Astrocyte (in vitro differentiated cells and primary cell): Measurements from ENCODE around the gene TNN. TPM values are rescaled to one million over a fixed set of nuclear protein-coding genes. Genes with fewer than 3 reads are reported as not detected.

Experiments
- DNase-seq: peaks from one replicate; pipeline ENCODE4 v3.0.0-alpha.2; 2010; ENCODE audit warnings: low read depth
- FAIRE-seq: peaks from 2 replicates; lab custom pipeline; 2011; peaks lifted over from hg19 to GRCh38; lab: Jason Lieb, UNC
- H2AFZ ChIP-seq: 2 replicates; pipeline ENCODE4 v1.6.0; 2012; ENCODE audit warnings: low read depth, low read length, inconsistent platforms
- H3K27ac ChIP-seq: 2 replicates; pipeline ENCODE4 v1.5.1; 2011; ENCODE audit warnings: low read depth, low read length, inconsistent platforms
- H3K27me3 ChIP-seq: 2 replicates; pipeline ENCODE4 v1.6.0; 2011; ENCODE audit warnings: low read length, inconsistent platforms; ENCODE audit not compliant: insufficient read depth
- H3K36me3 ChIP-seq: 2 replicates; pipeline ENCODE4 v1.5.1; 2011; ENCODE audit warnings: low read length, inconsistent platforms; ENCODE audit not compliant: insufficient read depth
- H3K4me1 ChIP-seq: 2 replicates; pipeline ENCODE4 v1.5.1; 2011; ENCODE audit warnings: low read length, inconsistent platforms; ENCODE audit not compliant: insufficient read depth
- H3K4me2 ChIP-seq: 2 replicates; pipeline ENCODE4 v1.6.0; 2012; ENCODE audit warnings: low read length, inconsistent platforms
- H3K4me3 ChIP-seq: 2 replicates; pipeline ENCODE4 v1.5.1; 2011; ENCODE audit warnings: low read depth, mild to moderate bottlenecking, low read length, inconsistent platforms; ENCODE audit not compliant: insufficient read depth
- H3K79me2 ChIP-seq: 2 replicates; pipeline ENCODE4 v1.6.0; 2012; ENCODE audit warnings: mild to moderate bottlenecking, low read length, inconsistent platforms; ENCODE audit not compliant: insufficient read depth
- H3K9ac ChIP-seq: 2 replicates; pipeline ENCODE4 v1.6.0; 2012; ENCODE audit warnings: mild to moderate bottlenecking, low read length, inconsistent platforms
- H3K9me3 ChIP-seq: 2 replicates; pipeline ENCODE4 v1.5.1; 2012; ENCODE audit warnings: low read depth, mild to moderate bottlenecking, low read length, inconsistent platforms; ENCODE audit not compliant: insufficient read depth
- H4K20me1 ChIP-seq: 2 replicates; pipeline ENCODE4 v1.6.0; 2012; ENCODE audit warnings: low read length, inconsistent platforms; ENCODE audit not compliant: insufficient read depth
- H3K27ac Mint-ChIP-seq: one replicate; pipeline ENCODE4 v1.8.0; 2021; ENCODE audit warnings: mild to moderate bottlenecking, mixed read lengths; ENCODE audit not compliant: unreplicated experiment
- H3K27me3 Mint-ChIP-seq: one replicate; pipeline ENCODE4 v1.8.0; 2021; ENCODE audit warnings: low read depth, mixed read lengths; ENCODE audit not compliant: unreplicated experiment
- H3K36me3 Mint-ChIP-seq: one replicate; pipeline ENCODE4 v1.8.0; 2021; ENCODE audit warnings: low read depth, mixed read lengths; ENCODE audit not compliant: unreplicated experiment
- H3K4me1 Mint-ChIP-seq: one replicate; pipeline ENCODE4 v1.8.0; 2021; ENCODE audit warnings: low read depth, mixed read lengths; ENCODE audit not compliant: unreplicated experiment
- H3K4me3 Mint-ChIP-seq: one replicate; pipeline ENCODE4 v1.8.0; 2021; ENCODE audit warnings: mild to moderate bottlenecking, moderate library complexity, mixed read lengths; ENCODE audit not compliant: unreplicated experiment
- H3K9me3 Mint-ChIP-seq: one replicate; pipeline ENCODE4 v1.8.0; 2021; ENCODE audit warnings: mild to moderate bottlenecking, mixed read lengths; ENCODE audit not compliant: unreplicated experiment
- EZH2 ChIP-seq: IDR thresholded peaks from 2 replicates; pipeline ENCODE4 v1.6.1; 2012; ENCODE audit warnings: mild to moderate bottlenecking, low read length, inconsistent platforms; ENCODE audit not compliant: insufficient read depth
- total RNA-seq: library from RNA; stranded (reverse); gene quantifications from 2 replicates; pipeline ENCODE4 v1.2.1, GENCODE V29; 2021
- TF ChIP-seq, protein P1 (sequence below): IDR thresholded peaks from 2 replicates; pipeline ENCODE4 v1.5.1; 2011; ENCODE audit warnings: low read depth, mild to moderate bottlenecking, inconsistent platforms, low read length, moderate library complexity; ENCODE audit not compliant: insufficient read depth

TNN gene
- total RNA-seq, 1 donor from 2014 or later = 0.16 TPM

DNA sequence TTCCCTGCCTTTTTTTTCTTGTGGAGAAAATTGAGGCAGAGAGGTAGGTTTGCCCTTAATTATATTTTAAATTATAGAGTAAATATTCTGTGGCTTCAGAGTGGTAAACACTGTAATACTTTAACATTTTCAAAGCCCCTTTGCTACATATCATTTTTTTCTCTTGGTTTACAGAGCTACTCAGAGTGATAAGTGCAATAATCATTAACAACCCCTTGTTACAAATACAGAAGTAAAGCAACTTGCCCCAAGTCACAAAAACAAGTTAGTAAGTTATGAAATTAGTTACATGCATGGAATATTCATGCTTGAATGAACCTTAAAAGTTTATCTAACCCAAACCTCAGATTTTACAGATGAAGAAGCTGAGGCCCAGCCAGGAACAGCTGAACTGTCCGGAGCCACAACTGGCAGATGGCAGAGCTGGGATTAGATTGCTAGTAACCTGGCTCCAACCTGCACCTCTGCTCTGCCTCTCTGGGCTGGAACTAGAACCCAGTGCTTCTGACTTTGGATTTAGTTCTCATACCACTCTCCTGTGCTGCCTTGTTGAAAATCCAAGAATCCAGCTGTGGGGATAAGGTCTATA, 48.7 kb downstream of the TNN start:
- H4K20me1 ChIP-seq = no peaks in the 10 kb centered on the region
- no peak overlapping the region for H3K9ac ChIP-seq
- Mint-ChIP-seq H3K27me3 (peaks cover 2% of the 10 kb centered on the region), H3K36me3 (no peaks in the 10 kb centered on the region), H3K27ac (no peak overlapping the region), H3K4me1 (no peaks in the 10 kb centered on the region), H3K9me3 (peaks cover 4% of the 10 kb centered on the region), H3K4me3 (no peak overlapping the region)
- H2AFZ ChIP-seq = no peak overlapping the region
- no peak for FAIRE-seq
- H3K4me2 ChIP-seq = no peak overlapping the region
- H3K27me3 ChIP-seq = peaks cover 2% of the 10 kb centered on the region
- peaks cover 4% of the 10 kb centered on the region for H3K9me3 ChIP-seq
- no peaks in the 10 kb centered on the region for H3K4me1 ChIP-seq
- no peak for DNase-seq
- H3K79me2 ChIP-seq = no peaks in the 10 kb centered on the region
- no peak overlapping the region for H3K4me3 ChIP-seq
- H3K27ac ChIP-seq = no peak overlapping the region
- TF ChIP-seq, protein P1, sequence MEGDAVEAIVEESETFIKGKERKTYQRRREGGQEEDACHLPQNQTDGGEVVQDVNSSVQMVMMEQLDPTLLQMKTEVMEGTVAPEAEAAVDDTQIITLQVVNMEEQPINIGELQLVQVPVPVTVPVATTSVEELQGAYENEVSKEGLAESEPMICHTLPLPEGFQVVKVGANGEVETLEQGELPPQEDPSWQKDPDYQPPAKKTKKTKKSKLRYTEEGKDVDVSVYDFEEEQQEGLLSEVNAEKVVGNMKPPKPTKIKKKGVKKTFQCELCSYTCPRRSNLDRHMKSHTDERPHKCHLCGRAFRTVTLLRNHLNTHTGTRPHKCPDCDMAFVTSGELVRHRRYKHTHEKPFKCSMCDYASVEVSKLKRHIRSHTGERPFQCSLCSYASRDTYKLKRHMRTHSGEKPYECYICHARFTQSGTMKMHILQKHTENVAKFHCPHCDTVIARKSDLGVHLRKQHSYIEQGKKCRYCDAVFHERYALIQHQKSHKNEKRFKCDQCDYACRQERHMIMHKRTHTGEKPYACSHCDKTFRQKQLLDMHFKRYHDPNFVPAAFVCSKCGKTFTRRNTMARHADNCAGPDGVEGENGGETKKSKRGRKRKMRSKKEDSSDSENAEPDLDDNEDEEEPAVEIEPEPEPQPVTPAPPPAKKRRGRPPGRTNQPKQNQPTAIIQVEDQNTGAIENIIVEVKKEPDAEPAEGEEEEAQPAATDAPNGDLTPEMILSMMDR = no peak
- TF ChIP-seq EZH2 = no peak
- no peaks in the 10 kb centered on the region for H3K36me3 ChIP-seq

DNA sequence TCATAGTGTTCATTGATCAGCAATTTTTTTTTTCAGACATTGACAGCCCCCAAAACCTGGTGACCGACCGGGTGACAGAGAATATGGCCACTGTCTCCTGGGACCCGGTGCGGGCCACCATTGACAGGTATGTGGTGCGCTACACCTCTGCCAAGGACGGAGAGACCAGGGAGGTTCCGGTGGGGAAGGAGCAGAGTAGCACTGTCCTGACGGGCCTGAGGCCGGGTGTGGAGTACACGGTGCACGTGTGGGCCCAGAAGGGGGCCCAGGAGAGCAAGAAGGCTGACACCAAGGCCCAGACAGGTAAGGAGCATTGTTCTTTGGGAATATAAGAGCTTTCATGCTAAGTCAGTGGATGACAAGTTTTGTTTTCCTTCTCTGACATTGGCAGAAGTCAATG, 49.3 kb downstream of the TNN start:
- Histone ChIP-seq H4K20me1 (no peaks in the 10 kb centered on the region), H3K27ac (no peak overlapping the region), H3K79me2 (no peaks in the 10 kb centered on the region), H3K9ac (no peak overlapping the region), H3K27me3 (peaks cover 2% of the 10 kb centered on the region), H3K4me2 (no peak overlapping the region), H2AFZ (no peak overlapping the region), H3K36me3 (no peaks in the 10 kb centered on the region), H3K4me1 (no peaks in the 10 kb centered on the region), H3K9me3 (peaks cover 4% of the 10 kb centered on the region), H3K4me3 (no peak overlapping the region)
- H3K4me3 Mint-ChIP-seq = no peak overlapping the region
- TF ChIP-seq EZH2 = no peak
- TF ChIP-seq, protein P1 = no peak
- H3K4me1 Mint-ChIP-seq = no peaks in the 10 kb centered on the region
- H3K9me3 Mint-ChIP-seq = peaks cover 4% of the 10 kb centered on the region
- H3K36me3 Mint-ChIP-seq = no peaks in the 10 kb centered on the region
- H3K27me3 Mint-ChIP-seq = peaks cover 2% of the 10 kb centered on the region
- H3K27ac Mint-ChIP-seq = no peak overlapping the region
- DNase-seq = no peak
- FAIRE-seq = no peak
